OCI-M2 (cell line): ENCODE results near the gene CDC34.
"Not testable (repeated sequence)": the region's sequence is repeated elsewhere in the genome, so short reads cannot be mapped to it uniquely, and the experiment has no call there.

Source experiments
- DNase-seq: peaks from one replicate; lab custom pipeline; 2025; ENCODE audit not compliant: unreplicated experiment; lab: John Stamatoyannopoulos, UW

CDC34 gene

GRCh38 chr19:572743-573518 is 41.4 kb downstream of the CDC34 start:
- no peak for DNase-seq

- DNase-seq, result no peak
These were observed 41.9 kb downstream of the CDC34 start for GRCh38 chr19:573519-573825.

- DNase-seq, result peak; percentile 77
These were observed 43.3 kb downstream of the CDC34 start for GRCh38 chr19:574658-575526.

- DNase-seq, result no peak
These were observed 44.3 kb downstream of the CDC34 start for GRCh38 chr19:575527-576506.

- DNase-seq, result no peak
These were observed 45.3 kb downstream of the CDC34 start for GRCh38 chr19:576768-577438.

- no peak for DNase-seq
These were observed 46.2 kb downstream of the CDC34 start for GRCh38 chr19:577439-578392.

- no peak for DNase-seq
These were observed 47.7 kb downstream of the CDC34 start for GRCh38 chr19:579111-579841.

GRCh38 chr19:579842-580155 is 48.2 kb downstream of the CDC34 start:
- no peak for DNase-seq

GRCh38 chr19:580274-580835 is 48.8 kb downstream of the CDC34 start:
- DNase-seq, result no peak

GRCh38 chr19:581399-582111 is 50.0 kb downstream of the CDC34 start:
- DNase-seq, result no peak

GRCh38 chr19:582497-583197 is 51.1 kb downstream of the CDC34 start:
- no peak for DNase-seq

- no peak for DNase-seq
These were observed 51.8 kb downstream of the CDC34 start for GRCh38 chr19:583198-583967.

- DNase-seq, result no peak
These were observed 52.3 kb downstream of the CDC34 start for GRCh38 chr19:583968-584239.

GRCh38 chr19:584240-585001 is 52.9 kb downstream of the CDC34 start:
- no peak for DNase-seq

GRCh38 chr19:585146-585545 is 53.6 kb downstream of the CDC34 start:
- not testable (repeated sequence) for DNase-seq

- no peak for DNase-seq
These were observed 54.1 kb downstream of the CDC34 start for GRCh38 chr19:585551-586110.
